Right cardiac atrium (tissue), 5 donors: Measurements from ENCODE around the gene KLC1. TPM values are rescaled to one million over a fixed set of nuclear protein-coding genes. Genes with fewer than 3 reads are reported as not detected.

Source experiments
- ATAC-seq, 2 donors: fragments of 200-7000 bp; cut with Tn5 transposase; one replicate each; pipeline versions ENCODE4 v1.8.0 to v1.9.1; 2020; ENCODE audit warnings: moderate library complexity in 2 of 2, mild to moderate bottlenecking in 1 of 2
- DNase-seq, 3 donors: peaks; one replicate each; pipeline ENCODE4 v3.0.0-alpha.2; 2020
- H3K27ac ChIP-seq: one replicate; pipeline ENCODE4 v1.5.1; 2013; ENCODE audit warnings: mild to moderate bottlenecking, low read length, control low read depth, moderate library complexity
- H3K27me3 ChIP-seq: one replicate; pipeline ENCODE4 v1.6.1; 2013; ENCODE audit not compliant: control insufficient read depth, insufficient read depth
- H3K4me1 ChIP-seq: one replicate; pipeline ENCODE4 v1.6.1; 2013; ENCODE audit warnings: low read length; ENCODE audit not compliant: control insufficient read depth, insufficient read depth
- H3K4me3 ChIP-seq: one replicate; pipeline ENCODE4 v1.5.1; 2013; ENCODE audit warnings: low read length, control low read depth
- H3K9me3 ChIP-seq: one replicate; pipeline ENCODE4 v1.6.1; 2013; ENCODE audit warnings: low read length; ENCODE audit not compliant: control insufficient read depth
- WGBS: extraction: QIAGEN DNeasy Blood & Tissue Kit; methylation state at CpG from one replicate; pipeline ENCODE4 v1.1.7; 2013; 5-methylcytosine and 5-hydroxymethylcytosine counted together
- intact Hi-C, 4 donors: fragments of 100-400 bp; cut with DNase I; formaldehyde crosslinking; loops; one replicate each; pipeline versions ENCODE4 v1.11.0 to v1.14.0; 2022 to 2023
- polyA plus RNA-seq: library from polyadenylated mRNA; stranded (reverse); fragments of 200-250 nt; gene quantifications from one replicate; pipeline ENCODE4 v1.2.3, GENCODE V29; 2013
- total RNA-seq, 4 donors: library from RNA; stranded (reverse); fragmentation: NEBNext Ultra II Directional; extraction: Animal tissue kit (Norgen Biotek cat#: 25700); gene quantifications; one replicate each; pipeline ENCODE4 v1.2.1, GENCODE V29; 2021
- donor health status: healthy with polysubstance abuse.
- donor health status: DM: no; HTN: yes; CAD: no.
- donor health status: DM: no; HTN: no; CAD: no.
- donor health status: DM: no; HTN: yes; CAD: no; lungs with severe emphysema.
- donor health status: DM: yes; HTN: yes; CAD: no.

Gene KLC1
- total and polyA plus RNA-seq, 5 donors, result 110 to 137 (median 126) TPM

- Histone ChIP-seq H3K27me3 (no peaks in the 10 kb centered on the region), H3K4me1 (peaks cover 4% of the 10 kb centered on the region), H3K4me3 (no peak overlapping the region), H3K27ac (no peak overlapping the region), H3K9me3 (no peaks in the 10 kb centered on the region)
- ATAC-seq (no peak), DNase-seq (no peak)
- intact Hi-C loops, result no loop called here
- 55% methylated on average over 11 of the region's 11 CpGs for WGBS
Measured at GRCh38 chr14:103625356-103626095, 3.5 kb upstream of the KLC1 start.

GRCh38 chr14:103626146-103626850, 2.7 kb upstream of the KLC1 start:
- no peaks in the 10 kb centered on the region for H3K9me3 ChIP-seq
- DNase-seq, result no peak
- no peaks in the 10 kb centered on the region for H3K27me3 ChIP-seq
- no peak for ATAC-seq
- H3K4me3 ChIP-seq, result no peak overlapping the region
- intact Hi-C loops, result no loop called here
- WGBS, result 82% methylated on average over 5 of the region's 5 CpGs
- no peak overlapping the region for H3K27ac ChIP-seq
- peaks cover 4% of the 10 kb centered on the region for H3K4me1 ChIP-seq

- 92% methylated on average over 16 of the region's 16 CpGs for WGBS
- intact Hi-C loops, result no loop called here
- peak overlapping the region; percentile 94 for H3K27ac ChIP-seq
Measured at GRCh38 chr14:103627073-103628025, 1.7 kb upstream of the KLC1 start.

GRCh38 chr14:103628221-103628683, 759 bp upstream of the KLC1 start:
- peak; percentile 87 to 91 (median 90) for DNase-seq
- ATAC-seq, result peak; percentile 66 to 74
- Histone ChIP-seq H3K9me3 (no peaks in the 10 kb centered on the region), H3K27me3 (no peaks in the 10 kb centered on the region), H3K4me1 (peaks cover 4% of the 10 kb centered on the region), H3K27ac (peak overlapping the region; percentile 94), H3K4me3 (peak overlapping the region; percentile 89)
- intact Hi-C loops, result no loop called here
- WGBS, result 4% methylated on average over 31 of the region's 31 CpGs

More at GRCh38 chr14:103627073-103628025, 1.7 kb upstream of the KLC1 start:
- H3K4me3 ChIP-seq, result no peak overlapping the region
- H3K4me1 ChIP-seq, result peaks cover 4% of the 10 kb centered on the region
- H3K27me3 ChIP-seq, result no peaks in the 10 kb centered on the region
- no peak for ATAC-seq
- no peaks in the 10 kb centered on the region for H3K9me3 ChIP-seq
- peak in 1 of 3 donors; percentile 53 for DNase-seq

- under 1% methylated on average over 71 of the region's 71 CpGs for WGBS
- no peaks in the 10 kb centered on the region for H3K9me3 ChIP-seq
- peaks cover 8% of the 10 kb centered on the region for H3K4me1 ChIP-seq
- H3K27ac ChIP-seq, result peak overlapping the region; percentile 94
- ATAC-seq (peak; percentile 56 to 59), DNase-seq (peak; percentile 72 to 88 (median 87))
- H3K27me3 ChIP-seq, result no peaks in the 10 kb centered on the region
- intact Hi-C loops, result no loop called here
- peak overlapping the region; percentile 89 for H3K4me3 ChIP-seq
Measured at GRCh38 chr14:103629503-103630121, 601 bp downstream of the KLC1 start.

- H3K4me3 ChIP-seq, result peak overlapping the region; percentile 89
- no peaks in the 10 kb centered on the region for H3K9me3 ChIP-seq
- no peak overlapping the region for H3K27ac ChIP-seq
- H3K27me3 ChIP-seq, result no peaks in the 10 kb centered on the region
- DNase-seq (no peak), ATAC-seq (no peak)
- intact Hi-C loops, result no loop called here
- peaks cover 6% of the 10 kb centered on the region for H3K4me1 ChIP-seq
- WGBS, result 18% methylated on average over 5 of the region's 5 CpGs
Measured at GRCh38 chr14:103630364-103631108, 1.5 kb downstream of the KLC1 start.

- Histone ChIP-seq H3K4me3 (no peak overlapping the region), H3K27me3 (no peaks in the 10 kb centered on the region), H3K27ac (no peak overlapping the region), H3K4me1 (peaks cover 11% of the 10 kb centered on the region), H3K9me3 (no peaks in the 10 kb centered on the region)
- DNase-seq (no peak), ATAC-seq (no peak)
- WGBS, result 59% methylated on average over 1 of the region's 1 CpG
- intact Hi-C loops, result no loop called here
Measured at GRCh38 chr14:103633391-103633790, 4.4 kb downstream of the KLC1 start.

GRCh38 chr14:103634156-103634555, 5.1 kb downstream of the KLC1 start:
- Histone ChIP-seq H3K4me1 (peaks cover 13% of the 10 kb centered on the region), H3K4me3 (no peak overlapping the region), H3K27me3 (no peaks in the 10 kb centered on the region), H3K27ac (no peak overlapping the region), H3K9me3 (no peaks in the 10 kb centered on the region)
- DNase-seq, result no peak
- intact Hi-C loops, result no loop called here
- no peak for ATAC-seq
- WGBS, result 69% methylated on average over 4 of the region's 4 CpGs

- H3K9me3 ChIP-seq, result no peaks in the 10 kb centered on the region
- H3K4me3 ChIP-seq, result no peak overlapping the region
- H3K4me1 ChIP-seq, result peaks cover 10% of the 10 kb centered on the region
- no peak overlapping the region for H3K27ac ChIP-seq
- intact Hi-C loops, result no loop called here
- no peak for DNase-seq
- no peaks in the 10 kb centered on the region for H3K27me3 ChIP-seq
- ATAC-seq, result peak; percentile 25 to 46
- 94% methylated on average over 3 of the region's 3 CpGs for WGBS
Measured at GRCh38 chr14:103638594-103638993, 9.6 kb downstream of the KLC1 start.

GRCh38 chr14:103641161-103641560, 12.2 kb downstream of the KLC1 start:
- ATAC-seq, result no peak
- intact Hi-C loops, result no loop called here
- peaks cover 7% of the 10 kb centered on the region for H3K4me1 ChIP-seq
- DNase-seq, result no peak
- H3K4me3 ChIP-seq, result no peak overlapping the region
- H3K27me3 ChIP-seq, result no peaks in the 10 kb centered on the region
- no peaks in the 10 kb centered on the region for H3K9me3 ChIP-seq
- no peak overlapping the region for H3K27ac ChIP-seq
- 86% methylated on average over 4 of the region's 4 CpGs for WGBS
